HepG2 (cell line): ENCODE results near the gene SV2B. TPM values are rescaled to one million over a fixed set of nuclear protein-coding genes. Genes with fewer than 3 reads are reported as not detected.

Experiments used
- ATAC-seq: fragments of 200-7000 bp; cut with Tn5 transposase; 3 replicates; pipeline ENCODE4 v1.9.1; 2020; ENCODE audit warnings: mild to moderate bottlenecking, moderate library complexity
- BruUV-seq: library from RNA; stranded (reverse); fragments of 400-500 nt; replicated peaks from 2 replicates; lab custom pipeline; 2021; lab: Mats Ljungman, UMichigan
- CTCF ChIA-PET: fragments of 300-600 bp; formaldehyde crosslinking; extraction: SDS; loops from one replicate; lab custom pipeline; 2021; ENCODE audit warnings: low total read pairs, inconsistent platforms, low intra/inter-chr PET ratio; lab: Yijun Ruan, JAX
- POLR2A ChIA-PET: fragments of 350-600 bp; sonication (Branson Sonifier 250); formaldehyde crosslinking; loops from one replicate; lab custom pipeline; 2020; ENCODE audit warnings: antibody characterized with exemption, inconsistent platforms; lab: Yijun Ruan, JAX
- DNase-seq: peaks from one replicate; pipeline ENCODE4 v3.0.0-alpha.2; 2015; ENCODE audit warnings: low spot score
- FAIRE-seq: peaks from 3 replicates; lab custom pipeline; 2011; peaks lifted over from hg19 to GRCh38; lab: Jason Lieb, UNC
- H2AFZ ChIP-seq: one replicate; pipeline ENCODE4 v1.6.1; 2011; ENCODE audit warnings: low read length, inconsistent platforms
- H3K27ac ChIP-seq: fragments of 300-600 bp; 3 replicates; pipeline ENCODE4 v1.8.0; 2011; ENCODE audit warnings: mixed run types, mild to moderate bottlenecking, mixed read lengths, low read length, inconsistent platforms; ENCODE audit not compliant: insufficient read depth; ENCODE audit errors: extremely low read length
- H3K27me3 ChIP-seq, 2 experiments: fragments of 200-600 bp in 1 of 2; 2 replicates in 1 of 2; 3 replicates in 1 of 2; pipeline versions ENCODE4 v1.6.0 to v1.8.0; 2011; ENCODE audit warnings: low read length in 2 of 2, mild to moderate bottlenecking in 2 of 2, moderate library complexity in 2 of 2, inconsistent platforms in 1 of 2; ENCODE audit not compliant: insufficient read depth in 2 of 2, control insufficient read depth in 1 of 2
- H3K36me3 ChIP-seq, 2 experiments: fragments of 200-600 bp in 1 of 2; replicated peaks in 1 of 2; 2 replicates in 1 of 2; 3 replicates in 1 of 2; pipeline versions ENCODE4 v1.5.1 to v1.8.0; 2011; ENCODE audit warnings: low read length in 2 of 2, inconsistent platforms in 1 of 2; ENCODE audit not compliant: insufficient read depth in 2 of 2, control insufficient read depth in 1 of 2
- H3K4me1 ChIP-seq: 2 replicates; pipeline ENCODE4 v1.5.1; 2012; ENCODE audit warnings: low read length, inconsistent platforms; ENCODE audit not compliant: insufficient read depth
- H3K4me2 ChIP-seq: 2 replicates; pipeline ENCODE4 v1.6.0; 2011; ENCODE audit warnings: low read depth, low read length, inconsistent platforms
- H3K4me3 ChIP-seq, 3 experiments: fragments of 200-600 bp in 1 of 3; sonication (generic), shearing (Covaris generic) in 1 of 3; replicated peaks in 1 of 3; 2 replicates each; pipeline ENCODE4 v1.5.1; 2011 to 2016; ENCODE audit warnings: low read length in 3 of 3, inconsistent platforms in 2 of 3, low read depth in 2 of 3, mild to moderate bottlenecking in 2 of 3, control low read depth in 1 of 3, mixed read lengths in 1 of 3; ENCODE audit not compliant: insufficient read depth in 1 of 3
- H3K79me2 ChIP-seq: one replicate; pipeline ENCODE4 v1.6.1; 2011; ENCODE audit warnings: low read length, inconsistent platforms; ENCODE audit not compliant: insufficient read depth
- H3K9ac ChIP-seq: 2 replicates; pipeline ENCODE4 v1.6.0; 2011; ENCODE audit warnings: mild to moderate bottlenecking, low read depth, low read length, inconsistent platforms; ENCODE audit not compliant: insufficient read depth
- H3K9me3 ChIP-seq: 2 replicates; pipeline ENCODE4 v1.5.1; 2012; ENCODE audit warnings: mild to moderate bottlenecking, low read length
- H4K20me1 ChIP-seq: 2 replicates; pipeline ENCODE4 v1.6.0; 2011; ENCODE audit warnings: inconsistent platforms, mild to moderate bottlenecking, low read length, moderate library complexity; ENCODE audit not compliant: insufficient read depth
- CEBPG ChIP-seq: IDR thresholded peaks from 2 replicates; pipeline ENCODE4 v1.6.1; 2016
- FOXK2 ChIP-seq: fragments of 450-650 bp; IDR thresholded peaks from 2 replicates; pipeline ENCODE4 v1.6.1; 2016
- IKZF1 ChIP-seq: fragments of 450-650 bp; IDR thresholded peaks from 2 replicates; pipeline ENCODE4 v1.7.1; 2016
- MBNL3 ChIP-seq: fragments of 250-450 bp; sonication (Bioruptor Pico); conservative IDR thresholded peaks from 2 replicates; pipeline ENCODE4 v1.8.0; 2022; ENCODE audit warnings: mild to moderate bottlenecking, inconsistent platforms
- MEIS1 ChIP-seq: sonication (generic); formaldehyde crosslinking; IDR thresholded peaks from 2 replicates; pipeline ENCODE4 v1.9.0; 2021; ENCODE audit warnings: mild to moderate bottlenecking, missing genetic modification reagents, moderate library complexity, borderline replicate concordance
- NCOR1 ChIP-seq: fragments of 200-600 bp; sonication (generic); IDR thresholded peaks from 2 replicates; pipeline ENCODE4 v1.7.0; 2017; ENCODE audit warnings: antibody characterized with exemption, low read length, borderline replicate concordance
- PAX8 ChIP-seq: sonication (generic); formaldehyde crosslinking; IDR thresholded peaks from 2 replicates; pipeline ENCODE4 v1.8.0; 2022; ENCODE audit warnings: mild to moderate bottlenecking, missing genetic modification reagents, borderline replicate concordance
- ZFP37 ChIP-seq: sonication (generic); formaldehyde crosslinking; IDR thresholded peaks from 2 replicates; pipeline ENCODE4 v1.4.0; 2020; ENCODE audit warnings: missing genetic modification reagents, borderline replicate concordance
- ZNF121 ChIP-seq: sonication (generic); formaldehyde crosslinking; IDR thresholded peaks from 2 replicates; pipeline ENCODE4 v1.5.0; 2020; ENCODE audit warnings: mild to moderate bottlenecking, missing genetic modification reagents
- ZNF34 ChIP-seq: sonication (generic); formaldehyde crosslinking; IDR thresholded peaks from 2 replicates; pipeline ENCODE4 v1.4.0; 2020; ENCODE audit warnings: mild to moderate bottlenecking, missing genetic modification reagents, borderline replicate concordance
- ZNF615 ChIP-seq: sonication (generic); formaldehyde crosslinking; IDR thresholded peaks from 2 replicates; pipeline ENCODE4 v1.5.0; 2020; ENCODE audit warnings: mild to moderate bottlenecking, missing genetic modification reagents, borderline replicate concordance
- WGBS: methylation state at CpG from one replicate; pipeline ENCODE4 v1.1.6; 2017; ENCODE audit warnings: low lambda C conversion rate; 5-methylcytosine and 5-hydroxymethylcytosine counted together
- in situ Hi-C: cut with HindIII; loops from 2 replicates; pipeline ENCODE4 v1.10.0; 2017; ENCODE audit warnings: low pct_unique_long_range_greater_than_20kb; ENCODE audit not compliant: extremely low pct_ligation_motif_present
- intact Hi-C: fragments of 100-400 bp; cut with micrococcal nuclease; formaldehyde crosslinking; loops from one replicate; pipeline ENCODE4 v1.10.0; 2022; ENCODE audit not compliant: unreplicated experiment
- polyA plus RNA-seq, 8 experiments: library from polyadenylated mRNA; depleted of rRNA in 3 of 8; stranded (reverse) in 7 of 8; unstranded in 1 of 8; fragments of >200 nt; fragmentation: Illumina TruSeq in 4 of 8; extraction: Trizol in 4 of 8; gene quantifications; 2 replicates each; pipeline versions ENCODE4 v1.2.1 to v1.2.3, GENCODE V29; 2011 to 2016; ENCODE audit warnings: low read depth in 4 of 8, missing spikeins in 1 of 8, mixed read lengths in 1 of 8; ENCODE audit not compliant: insufficient read depth in 1 of 8
- total RNA-seq, 5 experiments: library from RNA; depleted of rRNA; stranded (reverse); fragments of >200 nt; fragmentation: Illumina TruSeq; extraction: Trizol; gene quantifications; 2 replicates each; pipeline ENCODE4 v1.2.3, GENCODE V29; 2016; ENCODE audit warnings: low read depth in 1 of 5
- TF ChIP-seq, protein P1 (sequence below): sonication (generic); formaldehyde crosslinking; IDR thresholded peaks from 2 replicates; pipeline ENCODE4 v1.5.1; 2020; ENCODE audit warnings: missing genetic modification reagents, mild to moderate bottlenecking, borderline replicate concordance
- TF ChIP-seq, protein P2 (sequence below): conservative IDR thresholded peaks from 2 replicates; pipeline ENCODE4 v1.6.1; 2018; ENCODE audit warnings: missing genetic modification reagents
- TF ChIP-seq, protein P3 (sequence below): IDR thresholded peaks from 2 replicates; pipeline ENCODE4 v1.6.1; 2012; ENCODE audit warnings: low read length, improper control_type of control experiment
- TF ChIP-seq, protein P4 (sequence below): sonication (generic); formaldehyde crosslinking; IDR thresholded peaks from 2 replicates; pipeline ENCODE4 v1.4.0; 2020; ENCODE audit warnings: mild to moderate bottlenecking, missing genetic modification reagents

The SV2B gene
- total and polyA plus RNA-seq, 2 of the 13 experiments (the other 11 are each of a cell fraction or from before 2014, with no cell fraction given) = not detected

- TF ChIP-seq, protein P1, sequence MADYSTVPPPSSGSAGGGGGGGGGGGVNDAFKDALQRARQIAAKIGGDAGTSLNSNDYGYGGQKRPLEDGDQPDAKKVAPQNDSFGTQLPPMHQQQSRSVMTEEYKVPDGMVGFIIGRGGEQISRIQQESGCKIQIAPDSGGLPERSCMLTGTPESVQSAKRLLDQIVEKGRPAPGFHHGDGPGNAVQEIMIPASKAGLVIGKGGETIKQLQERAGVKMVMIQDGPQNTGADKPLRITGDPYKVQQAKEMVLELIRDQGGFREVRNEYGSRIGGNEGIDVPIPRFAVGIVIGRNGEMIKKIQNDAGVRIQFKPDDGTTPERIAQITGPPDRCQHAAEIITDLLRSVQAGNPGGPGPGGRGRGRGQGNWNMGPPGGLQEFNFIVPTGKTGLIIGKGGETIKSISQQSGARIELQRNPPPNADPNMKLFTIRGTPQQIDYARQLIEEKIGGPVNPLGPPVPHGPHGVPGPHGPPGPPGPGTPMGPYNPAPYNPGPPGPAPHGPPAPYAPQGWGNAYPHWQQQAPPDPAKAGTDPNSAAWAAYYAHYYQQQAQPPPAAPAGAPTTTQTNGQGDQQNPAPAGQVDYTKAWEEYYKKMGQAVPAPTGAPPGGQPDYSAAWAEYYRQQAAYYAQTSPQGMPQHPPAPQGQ = no peak
- no peak for TF ChIP-seq ZNF34 (CRISPR knock-in tag)
These were observed 178.9 kb downstream of the SV2B start (continued) for GRCh38 chr15:91278951-91279350.

DNA sequence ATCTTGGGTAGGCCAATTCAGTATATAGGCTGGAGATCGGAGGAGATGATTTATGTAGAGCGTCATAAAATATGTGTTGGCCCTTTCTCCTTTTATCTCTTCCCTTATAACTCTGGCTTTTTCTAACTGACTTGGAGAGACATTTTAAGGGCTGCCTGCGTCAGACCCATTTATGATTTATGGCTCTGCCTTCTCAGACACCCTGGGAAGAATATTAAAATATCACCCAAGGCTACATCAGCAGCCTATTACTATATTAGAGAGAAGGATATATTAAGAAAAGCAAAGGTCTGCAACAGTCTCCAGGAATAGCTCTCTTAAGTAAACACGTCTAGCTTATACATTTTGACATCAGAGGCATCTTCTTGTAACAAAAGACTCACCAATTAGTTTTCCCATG lies 179.4 kb downstream of the SV2B start:
- BruUV-seq = no TSS peak
- no peak for FAIRE-seq
- intact Hi-C loops = no loop called here
- no peak for TF ChIP-seq CEBPG (CRISPR knock-in tag)
- no peak for TF ChIP-seq ZNF615 (CRISPR knock-in tag)
- TF ChIP-seq FOXK2 = no peak
- no peak for TF ChIP-seq NCOR1
- no peak for TF ChIP-seq PAX8 (CRISPR knock-in tag)
- TF ChIP-seq MBNL3 = no peak
- TF ChIP-seq, protein P2, sequence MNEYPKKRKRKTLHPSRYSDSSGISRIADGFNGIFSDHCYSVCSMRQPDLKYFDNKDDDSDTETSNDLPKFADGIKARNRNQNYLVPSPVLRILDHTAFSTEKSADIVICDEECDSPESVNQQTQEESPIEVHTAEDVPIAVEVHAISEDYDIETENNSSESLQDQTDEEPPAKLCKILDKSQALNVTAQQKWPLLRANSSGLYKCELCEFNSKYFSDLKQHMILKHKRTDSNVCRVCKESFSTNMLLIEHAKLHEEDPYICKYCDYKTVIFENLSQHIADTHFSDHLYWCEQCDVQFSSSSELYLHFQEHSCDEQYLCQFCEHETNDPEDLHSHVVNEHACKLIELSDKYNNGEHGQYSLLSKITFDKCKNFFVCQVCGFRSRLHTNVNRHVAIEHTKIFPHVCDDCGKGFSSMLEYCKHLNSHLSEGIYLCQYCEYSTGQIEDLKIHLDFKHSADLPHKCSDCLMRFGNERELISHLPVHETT (CRISPR knock-in tag) = no peak
- TF ChIP-seq ZFP37 = no peak
- TF ChIP-seq, protein P3, sequence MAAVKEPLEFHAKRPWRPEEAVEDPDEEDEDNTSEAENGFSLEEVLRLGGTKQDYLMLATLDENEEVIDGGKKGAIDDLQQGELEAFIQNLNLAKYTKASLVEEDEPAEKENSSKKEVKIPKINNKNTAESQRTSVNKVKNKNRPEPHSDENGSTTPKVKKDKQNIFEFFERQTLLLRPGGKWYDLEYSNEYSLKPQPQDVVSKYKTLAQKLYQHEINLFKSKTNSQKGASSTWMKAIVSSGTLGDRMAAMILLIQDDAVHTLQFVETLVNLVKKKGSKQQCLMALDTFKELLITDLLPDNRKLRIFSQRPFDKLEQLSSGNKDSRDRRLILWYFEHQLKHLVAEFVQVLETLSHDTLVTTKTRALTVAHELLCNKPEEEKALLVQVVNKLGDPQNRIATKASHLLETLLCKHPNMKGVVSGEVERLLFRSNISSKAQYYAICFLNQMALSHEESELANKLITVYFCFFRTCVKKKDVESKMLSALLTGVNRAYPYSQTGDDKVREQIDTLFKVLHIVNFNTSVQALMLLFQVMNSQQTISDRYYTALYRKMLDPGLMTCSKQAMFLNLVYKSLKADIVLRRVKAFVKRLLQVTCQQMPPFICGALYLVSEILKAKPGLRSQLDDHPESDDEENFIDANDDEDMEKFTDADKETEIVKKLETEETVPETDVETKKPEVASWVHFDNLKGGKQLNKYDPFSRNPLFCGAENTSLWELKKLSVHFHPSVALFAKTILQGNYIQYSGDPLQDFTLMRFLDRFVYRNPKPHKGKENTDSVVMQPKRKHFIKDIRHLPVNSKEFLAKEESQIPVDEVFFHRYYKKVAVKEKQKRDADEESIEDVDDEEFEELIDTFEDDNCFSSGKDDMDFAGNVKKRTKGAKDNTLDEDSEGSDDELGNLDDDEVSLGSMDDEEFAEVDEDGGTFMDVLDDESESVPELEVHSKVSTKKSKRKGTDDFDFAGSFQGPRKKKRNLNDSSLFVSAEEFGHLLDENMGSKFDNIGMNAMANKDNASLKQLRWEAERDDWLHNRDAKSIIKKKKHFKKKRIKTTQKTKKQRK = no peak
- TF ChIP-seq MEIS1 (CRISPR knock-in tag) = no peak
- no peak for TF ChIP-seq IKZF1
- TF ChIP-seq, protein P4, sequence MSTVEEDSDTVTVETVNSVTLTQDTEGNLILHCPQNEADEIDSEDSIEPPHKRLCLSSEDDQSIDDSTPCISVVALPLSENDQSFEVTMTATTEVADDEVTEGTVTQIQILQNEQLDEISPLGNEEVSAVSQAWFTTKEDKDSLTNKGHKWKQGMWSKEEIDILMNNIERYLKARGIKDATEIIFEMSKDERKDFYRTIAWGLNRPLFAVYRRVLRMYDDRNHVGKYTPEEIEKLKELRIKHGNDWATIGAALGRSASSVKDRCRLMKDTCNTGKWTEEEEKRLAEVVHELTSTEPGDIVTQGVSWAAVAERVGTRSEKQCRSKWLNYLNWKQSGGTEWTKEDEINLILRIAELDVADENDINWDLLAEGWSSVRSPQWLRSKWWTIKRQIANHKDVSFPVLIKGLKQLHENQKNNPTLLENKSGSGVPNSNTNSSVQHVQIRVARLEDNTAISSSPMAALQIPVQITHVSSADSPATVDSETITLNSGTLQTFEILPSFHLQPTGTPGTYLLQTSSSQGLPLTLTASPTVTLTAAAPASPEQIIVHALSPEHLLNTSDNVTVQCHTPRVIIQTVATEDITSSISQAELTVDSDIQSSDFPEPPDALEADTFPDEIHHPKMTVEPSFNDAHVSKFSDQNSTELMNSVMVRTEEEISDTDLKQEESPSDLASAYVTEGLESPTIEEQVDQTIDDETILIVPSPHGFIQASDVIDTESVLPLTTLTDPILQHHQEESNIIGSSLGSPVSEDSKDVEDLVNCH = no peak
- TF ChIP-seq ZNF121 = no peak

More for the DNA sequence above, 179.4 kb downstream of the SV2B start:
- Histone ChIP-seq H3K27ac (no peak overlapping the region), H3K4me3 (no peak overlapping the region), H2AFZ (no peak overlapping the region), H3K9me3 (no peaks in the 10 kb centered on the region), H3K27me3 (no peaks in the 10 kb centered on the region), H3K9ac (no peak overlapping the region), H3K4me1 (no peaks in the 10 kb centered on the region), H4K20me1 (no peaks in the 10 kb centered on the region), H3K36me3 (no peaks in the 10 kb centered on the region), H3K79me2 (no peaks in the 10 kb centered on the region), H3K4me2 (no peak overlapping the region)
- in situ Hi-C loops = no loop called here
- POLR2A ChIA-PET = no interaction called here
- CTCF ChIA-PET = no interaction called here
- DNase-seq (no peak), ATAC-seq (no peak)
- 19% methylated on average over 4 of the region's 4 CpGs for WGBS
